ENCODE results near the gene GABBR2. TPM values are rescaled to one million over a fixed set of nuclear protein-coding genes. Genes with fewer than 3 reads are reported as not detected.
"Not testable (repeated sequence)": the region's sequence is repeated elsewhere in the genome, so short reads cannot be mapped to it uniquely, and the experiment has no call there.

The GABBR2 gene
- total RNA-seq, 1 donor from 2014 or later, result 116 TPM

DNA sequence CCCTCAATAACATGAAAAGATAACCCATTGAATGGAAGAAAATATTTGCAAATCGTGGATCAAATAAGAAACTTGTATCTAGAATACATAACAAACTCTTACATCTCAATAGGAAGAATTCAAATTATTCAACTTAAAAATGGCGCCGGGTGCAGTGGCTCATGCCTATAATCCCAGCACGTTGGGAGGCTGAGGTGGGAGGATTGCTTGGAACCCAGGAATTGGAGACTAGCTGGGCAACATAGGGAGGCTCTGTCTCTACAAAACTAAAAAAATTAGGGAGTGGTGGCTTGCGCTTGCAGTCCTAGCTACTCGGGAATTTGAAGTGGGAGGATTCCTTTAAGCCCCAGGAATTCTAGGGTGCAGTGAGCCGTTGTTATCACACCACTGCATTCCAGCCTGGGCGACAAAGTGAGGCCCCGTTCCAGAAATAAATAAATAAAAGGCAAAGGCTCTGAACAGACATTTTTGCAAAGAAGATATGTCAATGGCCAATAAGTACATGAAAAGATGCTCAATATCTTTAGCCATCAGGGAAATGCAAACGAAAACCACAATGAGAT lies 431.7 kb downstream of the GABBR2 start:
- Mint-ChIP-seq H3K27me3 (ENCODE audit: unreplicated experiment) (peaks cover 3% of the 10 kb centered on the region), H3K27ac (ENCODE audit: unreplicated experiment) (no peak overlapping the region), H3K4me1 (ENCODE audit: low read depth, unreplicated experiment) (peaks cover 25% of the 10 kb centered on the region), H3K9me3 (ENCODE audit: unreplicated experiment) (peaks cover 9% of the 10 kb centered on the region), H3K4me3 (ENCODE audit: unreplicated experiment) (no peak overlapping the region), H3K36me3 (ENCODE audit: unreplicated experiment) (no peaks in the 10 kb centered on the region)
- DNase-seq, result no peak
- TF ChIP-seq, protein P1, sequence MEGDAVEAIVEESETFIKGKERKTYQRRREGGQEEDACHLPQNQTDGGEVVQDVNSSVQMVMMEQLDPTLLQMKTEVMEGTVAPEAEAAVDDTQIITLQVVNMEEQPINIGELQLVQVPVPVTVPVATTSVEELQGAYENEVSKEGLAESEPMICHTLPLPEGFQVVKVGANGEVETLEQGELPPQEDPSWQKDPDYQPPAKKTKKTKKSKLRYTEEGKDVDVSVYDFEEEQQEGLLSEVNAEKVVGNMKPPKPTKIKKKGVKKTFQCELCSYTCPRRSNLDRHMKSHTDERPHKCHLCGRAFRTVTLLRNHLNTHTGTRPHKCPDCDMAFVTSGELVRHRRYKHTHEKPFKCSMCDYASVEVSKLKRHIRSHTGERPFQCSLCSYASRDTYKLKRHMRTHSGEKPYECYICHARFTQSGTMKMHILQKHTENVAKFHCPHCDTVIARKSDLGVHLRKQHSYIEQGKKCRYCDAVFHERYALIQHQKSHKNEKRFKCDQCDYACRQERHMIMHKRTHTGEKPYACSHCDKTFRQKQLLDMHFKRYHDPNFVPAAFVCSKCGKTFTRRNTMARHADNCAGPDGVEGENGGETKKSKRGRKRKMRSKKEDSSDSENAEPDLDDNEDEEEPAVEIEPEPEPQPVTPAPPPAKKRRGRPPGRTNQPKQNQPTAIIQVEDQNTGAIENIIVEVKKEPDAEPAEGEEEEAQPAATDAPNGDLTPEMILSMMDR (IDR thresholded peaks at IDR 0.05; ENCODE audit: partially characterized antibody, unreplicated experiment), result no peak

DNA sequence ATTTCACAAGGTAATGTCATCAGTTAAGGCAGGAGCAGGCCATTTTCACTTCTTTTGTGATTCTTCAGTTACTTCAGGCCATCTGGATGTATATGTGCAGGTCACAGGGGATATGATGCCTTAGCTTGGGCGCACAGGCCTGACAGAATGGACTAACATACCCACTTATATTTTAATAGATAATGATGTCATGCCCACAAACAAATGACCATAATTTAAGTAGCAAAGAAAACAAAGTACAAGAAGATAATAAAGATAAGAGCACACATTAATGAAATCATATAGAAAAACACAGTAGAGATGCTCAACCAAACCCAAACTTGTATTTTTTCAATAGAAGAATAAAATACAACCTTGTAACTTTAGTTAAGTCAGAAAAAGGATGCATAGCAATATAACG lies 433.6 kb downstream of the GABBR2 start:
- peaks cover 4% of the 10 kb centered on the region for H3K27me3 Mint-ChIP-seq (ENCODE audit: unreplicated experiment)
- TF ChIP-seq, protein P1 (IDR thresholded peaks at IDR 0.05; ENCODE audit: partially characterized antibody, unreplicated experiment), result no peak
- H3K27ac Mint-ChIP-seq (ENCODE audit: unreplicated experiment), result peak overlapping the region; percentile 84
- no peak overlapping the region for H3K4me3 Mint-ChIP-seq (ENCODE audit: unreplicated experiment)
- DNase-seq, result no peak
- H3K9me3 Mint-ChIP-seq (ENCODE audit: unreplicated experiment), result peaks cover 4% of the 10 kb centered on the region
- H3K4me1 Mint-ChIP-seq (ENCODE audit: low read depth, unreplicated experiment), result peaks cover 19% of the 10 kb centered on the region
- H3K36me3 Mint-ChIP-seq (ENCODE audit: unreplicated experiment), result no peaks in the 10 kb centered on the region

- Mint-ChIP-seq H3K4me3 (ENCODE audit: unreplicated experiment) (no peak overlapping the region), H3K4me1 (ENCODE audit: low read depth, unreplicated experiment) (peaks cover 13% of the 10 kb centered on the region), H3K9me3 (ENCODE audit: unreplicated experiment) (no peaks in the 10 kb centered on the region), H3K27me3 (ENCODE audit: unreplicated experiment) (peaks cover 2% of the 10 kb centered on the region), H3K36me3 (ENCODE audit: unreplicated experiment) (no peaks in the 10 kb centered on the region), H3K27ac (ENCODE audit: unreplicated experiment) (no peak overlapping the region)
- TF ChIP-seq, protein P1 (IDR thresholded peaks at IDR 0.05; ENCODE audit: partially characterized antibody, unreplicated experiment), result no peak
- DNase-seq, result no peak
These were observed 436.7 kb downstream of the GABBR2 start for GRCh38 chr9:98272083-98272482.

DNA sequence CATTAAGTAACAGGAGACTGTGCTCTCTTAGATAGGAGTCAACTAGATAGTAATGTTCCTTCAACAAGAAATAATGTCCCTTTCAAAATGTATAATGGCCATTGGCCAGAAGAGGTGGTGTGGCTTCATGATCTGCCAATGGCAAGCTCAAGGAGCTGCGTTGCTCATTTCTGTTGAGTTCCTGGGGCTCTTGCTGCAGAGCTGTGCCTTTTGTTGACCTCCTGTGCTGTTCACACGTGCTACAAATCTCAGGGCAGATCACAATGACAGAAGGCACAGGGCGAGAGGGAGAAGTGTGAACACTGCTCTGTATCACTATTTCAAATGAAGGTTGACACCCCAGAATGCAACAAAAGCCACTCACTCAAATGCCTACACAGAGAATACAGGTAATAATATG lies 437.3 kb downstream of the GABBR2 start:
- no peaks in the 10 kb centered on the region for H3K9me3 Mint-ChIP-seq (ENCODE audit: unreplicated experiment)
- H3K36me3 Mint-ChIP-seq (ENCODE audit: unreplicated experiment), result no peaks in the 10 kb centered on the region
- peaks cover 13% of the 10 kb centered on the region for H3K4me1 Mint-ChIP-seq (ENCODE audit: low read depth, unreplicated experiment)
- peaks cover 4% of the 10 kb centered on the region for H3K27me3 Mint-ChIP-seq (ENCODE audit: unreplicated experiment)
- TF ChIP-seq, protein P1 (IDR thresholded peaks at IDR 0.05; ENCODE audit: partially characterized antibody, unreplicated experiment), result no peak
- no peak for DNase-seq
- H3K27ac Mint-ChIP-seq (ENCODE audit: unreplicated experiment), result peak overlapping the region; percentile 5
- H3K4me3 Mint-ChIP-seq (ENCODE audit: unreplicated experiment), result no peak overlapping the region

- not testable (repeated sequence) for H3K36me3 Mint-ChIP-seq (ENCODE audit: unreplicated experiment); DNase-seq; H3K9me3 Mint-ChIP-seq (ENCODE audit: unreplicated experiment); H3K4me3 Mint-ChIP-seq (ENCODE audit: unreplicated experiment); H3K27me3 Mint-ChIP-seq (ENCODE audit: unreplicated experiment); H3K27ac Mint-ChIP-seq (ENCODE audit: unreplicated experiment)
- peaks cover 13% of the 10 kb centered on the region for H3K4me1 Mint-ChIP-seq (ENCODE audit: low read depth, unreplicated experiment)
These were observed 438.5 kb downstream of the GABBR2 start for GRCh38 chr9:98270284-98270683.

DNA sequence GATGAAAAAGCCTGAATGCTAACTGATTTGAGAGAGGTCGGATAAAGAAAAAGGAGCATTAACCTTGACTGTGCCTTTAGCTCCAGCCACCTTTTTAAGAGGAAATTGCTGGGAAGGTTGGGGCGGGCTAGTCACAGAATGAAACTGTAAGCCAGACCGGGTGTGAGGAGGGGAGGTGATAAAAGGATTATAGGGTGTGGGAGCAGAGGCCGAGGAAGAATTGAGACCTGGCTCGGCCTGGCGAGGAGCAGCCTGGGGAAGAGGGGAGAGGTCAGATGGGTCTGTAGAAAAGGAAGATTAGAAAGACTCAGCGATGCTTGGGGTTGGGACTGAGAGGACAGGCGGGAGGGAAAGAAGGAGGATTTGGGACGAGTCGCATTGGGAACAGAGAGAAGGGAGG lies 439.1 kb downstream of the GABBR2 start:
- H3K27ac Mint-ChIP-seq (ENCODE audit: unreplicated experiment); H3K9me3 Mint-ChIP-seq (ENCODE audit: unreplicated experiment); H3K27me3 Mint-ChIP-seq (ENCODE audit: unreplicated experiment); H3K36me3 Mint-ChIP-seq (ENCODE audit: unreplicated experiment); H3K4me1 Mint-ChIP-seq (ENCODE audit: low read depth, unreplicated experiment); H3K4me3 Mint-ChIP-seq (ENCODE audit: unreplicated experiment); DNase-seq: not testable (repeated sequence)

DNA sequence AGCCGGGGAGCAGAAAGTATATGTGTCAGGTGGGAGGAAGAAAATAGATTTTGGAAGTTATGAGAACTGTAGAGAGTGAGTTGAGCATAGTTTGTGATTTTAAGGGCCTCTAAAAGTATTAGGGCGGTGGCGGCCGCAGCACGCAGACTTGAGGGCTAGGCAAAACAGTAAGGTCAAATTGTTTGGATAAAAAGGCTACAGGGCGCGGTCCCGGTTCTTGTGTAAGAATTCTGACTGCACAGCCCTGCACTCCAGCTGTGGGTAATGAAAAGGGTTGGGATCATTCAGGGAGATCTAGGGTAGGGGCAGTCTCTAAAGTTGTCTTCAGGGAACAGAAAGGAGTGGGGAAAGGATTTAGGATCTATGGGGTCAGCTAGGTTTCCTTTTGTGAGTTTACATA lies 441.2 kb downstream of the GABBR2 start:
- not testable (repeated sequence) for H3K4me1 Mint-ChIP-seq (ENCODE audit: low read depth, unreplicated experiment); H3K27me3 Mint-ChIP-seq (ENCODE audit: unreplicated experiment); H3K36me3 Mint-ChIP-seq (ENCODE audit: unreplicated experiment); DNase-seq; H3K9me3 Mint-ChIP-seq (ENCODE audit: unreplicated experiment); H3K27ac Mint-ChIP-seq (ENCODE audit: unreplicated experiment); H3K4me3 Mint-ChIP-seq (ENCODE audit: unreplicated experiment)
